Lung (tissue), 12 donors: ENCODE results near the gene DAAM2. TPM values are rescaled to one million over a fixed set of nuclear protein-coding genes. Genes with fewer than 3 reads are reported as not detected.

Experiments used
- ATAC-seq: fragments of 200-7000 bp; cut with Tn5 transposase; one replicate; pipeline ENCODE4 v1.9.1; 2020; ENCODE audit warnings: moderate number of reproducible peaks; ENCODE audit not compliant: insufficient read depth, low FRiP score
- DNase-seq, 3 donors: peaks; one replicate each; pipeline ENCODE4 v3.0.0-alpha.2; 2013 to 2017
- H3K27ac ChIP-seq, 2 donors: one replicate each; pipeline ENCODE4 v1.5.1; 2013; ENCODE audit warnings: mild to moderate bottlenecking in 2 of 2, moderate library complexity in 2 of 2, control low read depth in 1 of 2, inconsistent platforms in 1 of 2, low read depth in 1 of 2, low read length in 1 of 2
- H3K27me3 ChIP-seq, 3 donors: one replicate each; pipeline ENCODE4 v1.5.1; 2013; ENCODE audit warnings: low read length in 2 of 3; ENCODE audit not compliant: control insufficient read depth in 3 of 3, insufficient read depth in 3 of 3
- H3K36me3 ChIP-seq, 4 donors: one replicate each; pipeline ENCODE4 v1.5.1; 2013; ENCODE audit warnings: low read length in 4 of 4, mild to moderate bottlenecking in 1 of 4, moderate library complexity in 1 of 4; ENCODE audit not compliant: control insufficient read depth in 4 of 4, insufficient read depth in 4 of 4
- H3K4me1 ChIP-seq, 5 donors: one replicate each; pipeline ENCODE4 v1.5.1; 2013; ENCODE audit warnings: low read length in 5 of 5, mild to moderate bottlenecking in 2 of 5, moderate library complexity in 1 of 5; ENCODE audit not compliant: control insufficient read depth in 5 of 5, insufficient read depth in 5 of 5
- H3K4me3 ChIP-seq: one replicate; pipeline ENCODE4 v1.5.1; 2013; ENCODE audit warnings: mild to moderate bottlenecking, control low read depth, moderate library complexity
- H3K9ac ChIP-seq, 2 donors: one replicate each; pipeline ENCODE4 v1.5.1; 2013; ENCODE audit warnings: low read length in 2 of 2, control low read depth in 1 of 2; ENCODE audit not compliant: insufficient read depth in 1 of 2
- H3K9me3 ChIP-seq, 4 donors: one replicate each; pipeline ENCODE4 v1.5.1; 2013; ENCODE audit warnings: low read length in 3 of 4, mild to moderate bottlenecking in 1 of 4, moderate library complexity in 1 of 4; ENCODE audit not compliant: control insufficient read depth in 4 of 4, insufficient read depth in 3 of 4
- WGBS, 2 donors: extraction: QIAGEN DNeasy Blood & Tissue Kit; methylation state at CpG; one replicate each; pipeline ENCODE4 v1.1.7; 2013; 5-methylcytosine and 5-hydroxymethylcytosine counted together
- polyA plus RNA-seq, 2 donors: library from polyadenylated mRNA; stranded (reverse); fragments of 200-250 nt; gene quantifications; one replicate each; pipeline ENCODE4 v1.2.1, GENCODE V29; 2013
- total RNA-seq, 2 donors: library from RNA; depleted of rRNA in 1 of 2; stranded (reverse); fragments of >200 nt in 1 of 2; gene quantifications; one replicate each; pipeline ENCODE4 v1.2.1, GENCODE V29; 2014 to 2021
- TF ChIP-seq, protein P1 (sequence below): IDR thresholded peaks from 2 replicates; pipeline ENCODE4 v1.5.1; 2012; ENCODE audit warnings: mild to moderate bottlenecking; ENCODE audit errors: control extremely low read depth, extremely low read depth
- donor health status: control.
- donor health status: control.
- donor health status: Bipolar disorder and iron deficiency.
- donor health status: healthy.
- donor health status: DM: yes; HTN: yes; CAD: no.

DAAM2 gene
- total and polyA plus RNA-seq, 4 donors = 13.6 to 43.0 (median 28.5) TPM

DNA sequence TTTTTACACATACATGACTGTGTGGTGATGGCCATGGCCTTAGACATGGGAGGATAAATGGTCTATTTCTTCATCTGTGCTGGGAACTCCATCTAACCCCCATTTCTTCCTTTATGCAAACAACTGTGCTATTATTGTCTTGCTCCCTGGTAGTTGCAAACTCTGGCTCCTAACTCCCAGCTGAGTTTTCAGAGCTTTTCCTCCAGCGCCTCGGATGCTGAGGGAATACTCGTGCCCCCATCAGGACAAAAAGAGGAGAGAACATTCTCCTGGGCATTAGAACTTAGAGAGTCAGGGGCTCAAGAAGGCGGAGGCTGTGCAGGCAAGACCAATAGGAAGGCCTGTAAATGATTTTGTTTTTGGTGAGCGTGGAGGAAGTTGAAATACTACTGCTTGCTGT is 2.1 kb downstream of the DAAM2 start:
- peak; percentile 43 to 78 (median 69) for DNase-seq
- 80% methylated on average over 5 of the region's 5 CpGs for WGBS, 2 donors
- H3K9ac ChIP-seq = no peak overlapping the region
- TF ChIP-seq, protein P1, sequence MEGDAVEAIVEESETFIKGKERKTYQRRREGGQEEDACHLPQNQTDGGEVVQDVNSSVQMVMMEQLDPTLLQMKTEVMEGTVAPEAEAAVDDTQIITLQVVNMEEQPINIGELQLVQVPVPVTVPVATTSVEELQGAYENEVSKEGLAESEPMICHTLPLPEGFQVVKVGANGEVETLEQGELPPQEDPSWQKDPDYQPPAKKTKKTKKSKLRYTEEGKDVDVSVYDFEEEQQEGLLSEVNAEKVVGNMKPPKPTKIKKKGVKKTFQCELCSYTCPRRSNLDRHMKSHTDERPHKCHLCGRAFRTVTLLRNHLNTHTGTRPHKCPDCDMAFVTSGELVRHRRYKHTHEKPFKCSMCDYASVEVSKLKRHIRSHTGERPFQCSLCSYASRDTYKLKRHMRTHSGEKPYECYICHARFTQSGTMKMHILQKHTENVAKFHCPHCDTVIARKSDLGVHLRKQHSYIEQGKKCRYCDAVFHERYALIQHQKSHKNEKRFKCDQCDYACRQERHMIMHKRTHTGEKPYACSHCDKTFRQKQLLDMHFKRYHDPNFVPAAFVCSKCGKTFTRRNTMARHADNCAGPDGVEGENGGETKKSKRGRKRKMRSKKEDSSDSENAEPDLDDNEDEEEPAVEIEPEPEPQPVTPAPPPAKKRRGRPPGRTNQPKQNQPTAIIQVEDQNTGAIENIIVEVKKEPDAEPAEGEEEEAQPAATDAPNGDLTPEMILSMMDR = no peak
- H3K4me3 ChIP-seq = no peak overlapping the region
- peaks cover 0 to 7% (median 0%) of the 10 kb centered on the region in 4 donors for H3K9me3 ChIP-seq
- H3K4me1 ChIP-seq = peaks cover 0 to 39% (median 4%) of the 10 kb centered on the region in 5 donors
- no peak overlapping the region for H3K27ac ChIP-seq
- no peaks in the 10 kb centered on the region for H3K27me3 ChIP-seq
- H3K36me3 ChIP-seq = no peaks in the 10 kb centered on the region
- ATAC-seq = no peak

- peaks cover 0 to 38% (median 4%) of the 10 kb centered on the region in 5 donors for H3K4me1 ChIP-seq
- H3K27me3 ChIP-seq = no peaks in the 10 kb centered on the region
- H3K36me3 ChIP-seq = no peaks in the 10 kb centered on the region
- TF ChIP-seq, protein P1 = no peak
- DNase-seq = no peak
- H3K9ac ChIP-seq = no peak overlapping the region
- ATAC-seq = no peak
- WGBS, 2 donors = 85 to 86% methylated on average over 2 of the region's 2 CpGs
- no peak overlapping the region for H3K27ac ChIP-seq
- H3K4me3 ChIP-seq = no peak overlapping the region
- H3K9me3 ChIP-seq = peaks cover 0 to 6% (median 0%) of the 10 kb centered on the region in 4 donors
Measured at GRCh38 chr6:39797751-39798150, 5.6 kb downstream of the DAAM2 start.

DNA sequence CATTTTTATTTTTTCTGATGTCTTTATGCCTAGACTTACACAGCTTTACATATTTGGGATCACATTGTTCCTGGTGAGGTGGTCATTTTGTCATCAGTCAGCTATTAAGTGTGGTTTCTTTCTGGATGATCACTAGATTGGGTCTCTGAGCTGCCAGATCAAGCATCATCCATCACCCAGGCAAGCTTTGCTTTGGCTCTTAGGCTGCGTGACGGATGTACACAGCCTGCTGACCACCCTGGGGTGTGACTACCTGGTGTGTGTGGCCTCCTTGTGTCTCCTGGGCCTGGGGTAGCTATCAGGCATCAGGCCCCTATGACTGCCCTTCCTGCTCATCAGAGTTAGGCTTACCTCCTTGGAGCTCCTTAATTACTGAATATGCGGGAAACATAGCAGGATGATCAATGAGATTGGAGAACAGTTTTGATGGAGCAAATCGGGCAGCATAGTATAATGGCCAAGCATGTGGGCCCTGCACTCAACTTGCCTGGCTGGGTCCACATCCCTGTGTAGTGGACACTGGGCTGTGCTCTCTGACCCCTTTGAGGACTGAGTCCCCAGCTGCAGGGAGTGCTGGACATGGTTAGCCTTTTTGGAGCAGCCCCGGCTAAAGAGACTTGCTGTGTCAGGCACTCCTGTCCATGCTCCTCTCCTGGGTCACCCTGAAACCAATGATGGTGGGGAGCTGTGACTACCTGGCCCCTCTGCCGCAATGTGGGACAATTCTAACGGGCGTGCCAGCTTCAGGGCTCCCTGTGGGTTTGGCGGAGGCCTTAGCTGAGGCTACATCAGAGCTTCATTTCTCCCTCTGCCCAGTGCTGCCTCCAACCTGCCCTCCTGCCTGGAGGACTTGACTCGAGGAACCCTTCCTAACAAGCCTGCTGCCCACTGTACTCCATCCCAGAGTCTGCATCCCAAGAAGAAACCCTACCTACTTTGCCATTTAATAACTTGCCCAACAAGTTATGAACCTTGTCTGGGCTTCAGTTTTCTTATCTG is 8.2 kb downstream of the DAAM2 start:
- ATAC-seq (no peak), DNase-seq (no peak)
- no peaks in the 10 kb centered on the region for H3K27me3 ChIP-seq
- H3K9me3 ChIP-seq = peaks cover 0 to 2% (median 0%) of the 10 kb centered on the region in 4 donors
- H3K9ac ChIP-seq = no peak overlapping the region
- H3K36me3 ChIP-seq = peaks cover 0 to 3% (median 1%) of the 10 kb centered on the region in 4 donors
- H3K4me3 ChIP-seq = no peak overlapping the region
- H3K4me1 ChIP-seq = peaks cover 0 to 29% (median 5%) of the 10 kb centered on the region in 5 donors
- WGBS, 2 donors = 93 to 95% methylated on average over 10 of the region's 10 CpGs
- no peak overlapping the region for H3K27ac ChIP-seq
- TF ChIP-seq, protein P1 = no peak
